GM19035 (cell line): Measurements from ENCODE around the gene MAFF.
"Not testable (repeated sequence)": the region's sequence is repeated elsewhere in the genome, so short reads cannot be mapped to it uniquely, and the experiment has no call there.

Experiments
- ATAC-seq: cut with Tn5 transposase; IDR thresholded peaks from one replicate; pipeline ENCODE4 v1.9.1; 2021; ENCODE audit not compliant: unreplicated experiment

MAFF gene

DNA sequence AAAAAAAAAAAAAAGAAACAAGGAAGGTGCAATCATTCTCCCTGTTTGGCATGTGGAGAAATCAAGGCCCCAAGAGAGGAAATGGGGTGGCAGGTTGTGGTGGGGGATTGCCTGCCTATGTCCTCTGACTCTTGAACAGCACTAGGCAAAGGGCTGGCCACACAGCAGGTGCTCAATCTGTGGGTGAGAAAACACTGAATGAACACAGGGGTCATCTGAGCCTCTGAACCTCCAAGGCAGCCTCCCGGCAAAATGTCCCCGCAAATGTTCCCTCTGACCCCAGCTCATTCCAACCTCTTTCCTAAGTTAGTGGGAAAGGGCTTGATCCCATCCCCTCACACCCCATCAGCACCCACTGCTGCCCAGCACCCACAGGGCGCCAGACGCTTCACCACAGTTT lies 24.8 kb upstream of the MAFF start:
- no peak for ATAC-seq

DNA sequence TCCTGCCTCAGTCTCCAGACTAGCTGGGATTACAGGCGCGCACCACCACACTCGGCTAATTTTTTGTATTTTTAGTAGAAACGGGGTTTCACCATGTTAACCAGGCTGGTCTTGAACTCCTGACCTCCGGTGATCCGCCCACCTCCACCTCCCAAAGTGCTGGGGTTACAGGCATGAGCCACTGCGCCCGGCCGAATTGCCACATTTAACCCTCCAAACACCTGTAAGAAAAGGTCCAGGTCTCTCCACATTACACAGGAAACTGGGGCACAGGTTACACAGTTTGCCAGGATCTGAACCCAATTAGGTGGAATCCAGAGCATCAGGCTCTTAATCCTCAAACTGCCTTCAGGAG lies 24.2 kb upstream of the MAFF start:
- not testable (repeated sequence) for ATAC-seq

DNA sequence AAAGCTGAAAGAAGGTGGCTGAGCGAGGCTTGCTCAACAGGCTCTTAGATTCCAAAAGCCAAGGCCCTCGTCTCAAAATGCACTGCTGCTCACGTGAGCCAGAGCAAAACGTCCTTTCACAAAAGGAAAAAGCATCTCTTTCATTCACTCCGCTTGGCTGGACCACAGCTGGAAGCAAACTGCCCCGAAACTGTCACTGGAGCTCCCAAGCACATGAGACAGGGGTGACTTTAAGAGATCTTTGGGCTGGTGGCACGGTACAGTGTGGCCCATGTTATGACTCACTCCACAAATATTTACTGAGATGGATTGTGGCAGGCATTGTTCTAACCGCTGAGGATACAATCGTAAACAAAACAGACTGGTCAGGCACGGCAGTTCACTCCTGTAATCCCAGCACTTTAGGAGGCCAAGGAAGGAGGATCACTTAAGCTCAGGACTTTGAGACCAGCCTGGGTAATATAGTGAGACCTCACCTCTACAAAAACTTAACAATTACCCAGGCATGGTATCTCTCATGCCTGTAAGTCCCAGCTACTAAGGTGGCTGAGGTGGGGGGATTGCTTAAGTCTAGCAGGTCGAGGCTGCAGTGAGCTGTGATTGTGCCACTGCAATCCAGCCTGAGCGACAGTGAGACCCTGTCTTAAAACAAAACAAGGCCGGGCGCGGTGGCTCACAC lies 23.7 kb upstream of the MAFF start:
- no peak for ATAC-seq

DNA sequence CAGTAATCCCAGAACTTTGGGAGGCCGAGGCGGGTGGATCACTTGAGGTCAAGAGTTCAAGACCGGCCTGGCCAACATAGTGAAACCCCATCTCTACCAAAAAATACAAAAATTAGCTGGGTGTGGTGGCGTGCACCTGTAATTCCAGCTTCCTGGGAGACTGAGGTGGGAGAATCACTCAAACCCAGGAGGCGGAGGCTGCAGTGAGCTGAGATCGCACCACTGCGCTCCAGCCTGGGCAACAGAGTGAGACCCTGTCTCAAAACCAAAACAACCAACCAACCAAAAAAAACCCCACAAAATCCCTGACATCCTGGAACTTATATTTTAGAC lies 23.2 kb upstream of the MAFF start:
- ATAC-seq, result not testable (repeated sequence)

DNA sequence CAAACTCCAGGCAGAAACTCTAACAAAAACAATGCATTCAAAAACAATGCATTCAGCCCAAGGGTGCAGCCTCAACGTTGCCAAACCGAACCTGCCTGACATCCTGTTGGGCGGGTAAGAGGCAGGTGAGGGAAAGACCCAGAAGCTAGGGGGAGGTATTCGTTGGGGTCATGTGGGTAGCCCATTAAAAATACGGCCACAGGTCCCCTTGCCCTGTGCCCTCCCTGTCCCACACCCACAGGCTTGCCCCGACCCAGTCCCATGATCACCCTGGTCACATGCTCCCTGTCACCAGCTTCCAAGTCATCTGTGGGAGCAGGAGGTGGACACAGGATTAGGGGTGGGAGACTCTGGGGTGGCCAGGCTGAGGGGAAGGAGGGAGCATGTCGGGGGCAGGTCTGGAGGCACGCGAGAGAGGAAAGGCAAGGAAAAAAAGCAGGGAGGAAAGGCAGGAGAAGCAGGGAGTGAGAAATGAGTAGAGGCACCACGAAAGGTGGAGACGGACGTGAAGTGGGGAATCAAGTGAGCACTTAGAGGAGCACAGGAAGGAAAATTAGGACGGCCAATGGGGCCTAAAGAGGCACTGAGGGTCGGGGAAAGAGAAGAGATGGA lies 20.8 kb upstream of the MAFF start:
- ATAC-seq, result no peak

DNA sequence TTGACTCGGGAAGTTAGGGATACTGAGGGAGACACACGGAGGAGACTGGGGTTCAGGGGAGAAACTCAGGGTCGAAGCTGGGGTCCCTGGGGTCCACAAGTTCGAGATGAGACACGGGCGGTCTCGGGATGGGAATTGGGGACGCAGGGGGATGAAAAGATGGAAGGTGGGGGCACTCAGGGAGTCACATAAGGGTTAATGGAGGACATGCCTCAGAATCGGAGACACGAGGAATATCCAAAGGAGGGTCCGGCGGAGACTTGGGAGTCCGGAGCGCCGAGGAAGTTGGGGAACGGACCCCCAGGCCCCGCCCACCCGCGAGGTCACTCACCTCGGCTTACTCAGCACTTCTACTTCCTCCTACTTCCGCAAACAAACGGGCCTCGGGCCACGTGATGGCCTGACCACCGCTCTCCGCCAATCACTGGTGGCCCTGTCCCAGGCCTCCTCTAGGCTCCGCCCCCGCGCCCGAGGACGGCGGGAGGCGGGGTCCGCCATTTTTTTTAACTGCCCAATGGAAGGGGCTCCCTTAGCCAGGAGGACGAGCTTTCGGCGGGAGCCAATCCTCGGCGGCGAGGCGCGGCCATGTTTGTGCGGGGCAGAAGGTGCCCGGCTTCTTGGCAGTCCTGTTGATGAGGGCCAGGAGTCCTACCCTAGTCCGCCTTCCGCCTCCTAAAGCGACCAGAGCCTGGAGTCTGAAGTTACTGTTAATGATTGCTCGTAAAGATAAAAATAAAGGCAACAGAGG lies 20.2 kb upstream of the MAFF start, which contains the start of gene PLA2G6:
Gene PLA2G6, minus strand, starts transcription at position 378 of the 748 bp plus-strand sequence. CDS start 12,404 bp downstream, outside the sequence.
- ATAC-seq, result peak; percentile 94

DNA sequence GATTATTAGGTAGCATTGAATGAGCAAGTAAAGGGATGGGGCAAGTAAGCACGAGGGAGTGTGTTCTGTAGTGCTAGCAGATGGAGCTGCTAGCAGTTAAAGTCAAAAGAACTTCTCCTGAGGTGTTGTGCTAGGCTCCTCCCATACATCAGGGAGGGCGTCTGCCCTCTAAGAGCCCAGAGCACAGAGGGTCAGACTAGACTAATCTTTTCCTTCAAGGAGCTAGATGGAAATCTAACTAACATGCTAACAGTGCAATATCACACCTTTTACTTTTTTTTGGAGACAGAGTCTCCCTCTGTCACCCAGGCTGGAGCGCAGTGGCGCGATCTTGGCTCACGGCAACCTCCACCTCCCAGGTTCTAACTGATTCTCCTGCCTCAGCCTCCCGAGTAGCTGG lies 17.0 kb upstream of the MAFF start:
- no peak for ATAC-seq

DNA sequence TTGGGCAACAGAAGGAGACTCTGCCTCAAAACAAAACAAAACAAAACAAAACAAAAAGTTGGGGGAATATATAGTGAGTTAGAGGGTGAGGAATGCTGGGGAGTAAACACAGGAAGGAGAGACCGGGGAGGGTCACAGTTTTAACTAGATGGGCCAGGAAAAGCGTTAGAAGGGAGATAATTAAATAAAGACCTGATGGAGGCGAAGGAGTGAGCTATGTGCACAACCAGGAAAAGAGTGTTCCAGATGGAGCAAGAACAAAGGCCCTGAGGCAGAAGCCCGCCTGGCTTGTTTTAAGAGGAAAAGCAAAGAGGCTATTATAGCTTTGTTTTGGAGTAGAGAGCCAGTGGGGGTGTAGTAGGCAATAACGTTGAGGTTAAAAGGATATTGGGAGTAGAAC lies 15.4 kb upstream of the MAFF start:
- ATAC-seq, result no peak

DNA sequence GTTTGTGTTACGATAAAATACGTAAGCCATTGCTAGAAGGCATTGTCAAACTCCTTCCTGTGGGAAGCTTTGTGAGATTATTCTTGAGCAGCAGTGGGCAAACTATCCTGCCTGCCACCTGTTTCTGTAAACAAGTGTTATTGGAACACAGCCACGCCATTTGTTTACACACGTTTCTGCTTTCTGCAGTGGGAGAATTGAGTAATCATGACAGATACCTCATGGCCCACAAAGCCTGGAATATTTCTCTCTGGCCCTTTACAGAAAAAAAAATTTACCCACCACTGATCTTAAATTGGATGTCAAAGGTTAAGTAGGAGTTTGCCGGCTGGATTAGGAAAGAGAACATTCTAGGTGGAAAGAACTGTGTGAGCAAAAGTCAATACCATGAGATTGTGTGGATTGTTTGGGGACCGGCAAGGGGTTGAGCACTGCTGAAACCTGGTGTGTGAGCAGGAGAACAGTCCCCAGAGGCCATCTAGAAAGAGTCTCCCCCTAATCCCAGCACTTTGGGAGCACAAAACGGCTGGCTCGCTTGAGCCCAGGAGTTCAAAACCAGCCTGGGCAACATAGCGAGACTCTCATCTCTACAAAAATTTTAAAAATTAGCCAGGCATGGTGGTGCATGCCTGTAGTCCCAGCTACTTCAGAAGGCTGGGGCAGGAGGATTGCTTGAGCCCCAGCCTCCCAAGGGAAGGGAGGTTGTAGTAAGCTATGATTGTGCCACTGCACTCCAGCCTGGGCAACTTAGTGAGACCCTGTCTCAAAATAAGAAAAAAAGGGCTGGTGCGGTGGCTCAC lies 14.2 kb upstream of the MAFF start:
- no peak for ATAC-seq

DNA sequence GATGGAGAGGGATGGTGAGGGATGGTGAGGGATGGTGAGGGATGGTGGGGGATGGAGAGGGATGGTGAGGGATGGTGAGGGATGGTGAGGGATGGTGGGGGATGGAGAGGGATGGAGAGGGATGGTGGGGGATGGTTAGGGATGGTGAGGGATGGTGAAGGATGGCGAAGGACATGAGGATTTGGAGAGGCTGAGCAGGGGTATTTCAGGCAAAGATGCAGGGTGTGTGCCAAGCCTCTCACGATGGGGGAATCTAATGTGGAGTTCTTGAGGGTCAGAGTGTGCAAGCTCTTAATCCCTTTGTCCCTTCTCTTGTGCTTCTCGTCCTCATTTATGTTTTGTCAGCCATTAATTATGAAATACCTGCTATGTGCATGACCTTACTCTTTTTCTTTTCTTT lies 12.7 kb upstream of the MAFF start:
- ATAC-seq, result no peak

DNA sequence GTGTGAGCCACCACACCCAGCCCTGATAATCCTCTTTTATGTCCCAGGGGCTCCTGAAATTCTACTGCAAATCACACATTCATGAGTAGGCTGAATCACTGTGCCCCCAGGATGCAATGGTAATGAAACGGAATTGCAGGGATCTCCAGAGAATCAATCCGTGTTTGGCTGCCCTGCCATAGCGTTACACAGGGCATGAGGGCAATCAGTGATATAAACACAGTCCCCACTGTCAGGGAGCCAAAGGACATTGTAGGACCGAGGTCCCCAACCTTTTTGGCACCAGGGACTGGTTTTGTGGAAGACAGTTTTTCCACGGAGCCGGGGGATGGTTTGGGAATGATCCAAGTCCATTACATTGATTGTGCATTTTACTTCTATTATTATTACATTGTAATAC lies 11.2 kb upstream of the MAFF start:
- no peak for ATAC-seq

DNA sequence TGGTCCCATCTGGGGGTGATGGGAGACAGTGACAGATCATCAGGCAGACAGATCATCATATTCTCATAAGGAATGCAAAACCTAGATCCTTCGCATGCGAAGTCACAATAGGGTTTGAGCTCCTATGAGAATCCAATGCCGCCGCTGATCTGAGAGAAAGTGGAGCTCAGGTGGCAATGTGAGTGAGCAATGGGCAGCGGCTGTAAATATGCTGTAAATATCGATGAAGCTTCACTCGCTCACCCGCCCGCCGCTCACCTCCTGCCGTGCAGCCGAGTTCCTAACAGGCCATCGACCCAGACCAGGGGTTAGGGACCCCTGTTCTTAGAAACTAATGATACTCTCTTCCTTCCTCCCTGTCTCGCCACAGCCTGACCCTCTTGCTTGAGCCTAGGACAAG lies 10.7 kb upstream of the MAFF start:
- ATAC-seq, result no peak

DNA sequence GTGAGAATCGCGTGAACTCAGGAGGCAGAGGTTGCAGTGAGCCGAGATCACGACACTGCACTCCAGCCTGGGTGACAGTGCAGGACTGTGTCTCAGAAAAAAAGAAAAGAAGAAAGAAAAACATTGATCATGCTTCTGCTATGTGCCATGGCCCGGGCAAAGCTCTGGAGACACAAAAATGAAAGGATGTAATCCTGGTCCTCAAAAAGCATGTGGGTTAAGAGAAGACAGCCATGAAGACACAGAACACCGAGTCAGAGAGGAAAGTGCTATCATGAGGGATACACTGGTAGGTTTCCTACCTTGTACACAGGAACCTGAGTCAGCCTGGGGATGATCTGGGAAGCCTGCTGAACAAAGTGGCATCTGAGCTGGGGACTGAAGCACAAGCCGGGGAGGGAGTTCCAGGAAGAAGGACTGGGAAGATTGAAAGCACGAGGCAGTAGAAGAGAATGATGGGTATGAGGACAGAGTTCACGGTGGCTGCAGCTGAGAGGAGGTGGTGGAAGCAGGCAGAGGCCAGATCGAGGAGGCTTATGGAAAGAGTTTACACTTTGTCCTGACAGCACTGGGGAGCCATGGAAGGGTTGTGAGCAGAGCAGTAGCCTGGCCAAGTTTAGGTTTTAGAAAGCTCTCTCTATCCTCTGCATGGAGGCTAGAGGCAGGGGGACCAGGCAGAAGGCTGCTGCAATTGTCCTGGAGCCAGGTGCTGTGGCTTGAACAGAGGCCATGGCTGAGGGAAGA lies 9.9 kb upstream of the MAFF start:
- ATAC-seq, result no peak

DNA sequence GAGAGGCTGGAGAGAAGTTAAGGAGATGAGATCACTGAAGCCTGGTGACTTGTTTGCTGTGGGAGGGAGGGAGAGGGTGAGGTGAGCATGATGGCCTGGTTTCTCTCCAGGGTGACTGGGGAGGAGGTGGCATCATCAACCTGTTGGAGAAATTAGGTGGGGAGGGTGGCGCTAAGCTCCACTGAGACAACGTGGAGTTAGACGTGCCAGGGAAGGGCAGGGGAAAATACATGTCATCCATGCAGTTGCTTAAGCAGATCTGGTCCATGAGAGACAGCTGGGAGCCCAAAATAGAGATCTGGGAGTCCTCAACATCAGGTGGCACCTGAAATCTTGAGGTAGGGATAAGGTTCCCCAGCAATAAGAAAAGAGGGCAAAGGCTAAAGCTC lies 9.3 kb upstream of the MAFF start:
- ATAC-seq, result no peak

DNA sequence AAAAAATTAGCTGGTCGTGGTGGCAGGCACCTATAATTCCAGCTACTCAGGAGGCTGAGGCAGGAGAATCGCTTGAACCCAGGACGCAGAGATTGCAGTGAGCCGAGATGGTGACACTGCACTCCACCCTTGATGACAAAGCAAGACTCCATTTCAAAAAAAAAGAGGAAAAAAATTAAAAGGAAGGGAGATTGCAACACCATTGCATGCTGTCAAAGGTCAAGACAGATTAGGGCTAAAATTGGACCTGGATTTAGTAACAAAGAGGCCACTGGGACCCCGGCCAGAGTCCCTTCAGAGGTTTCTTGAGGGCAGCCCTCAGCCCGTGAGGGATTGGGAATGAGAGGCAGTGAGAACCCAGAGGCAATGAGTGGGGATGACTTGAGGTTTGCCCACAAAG lies 8.2 kb upstream of the MAFF start:
- ATAC-seq, result no peak

DNA sequence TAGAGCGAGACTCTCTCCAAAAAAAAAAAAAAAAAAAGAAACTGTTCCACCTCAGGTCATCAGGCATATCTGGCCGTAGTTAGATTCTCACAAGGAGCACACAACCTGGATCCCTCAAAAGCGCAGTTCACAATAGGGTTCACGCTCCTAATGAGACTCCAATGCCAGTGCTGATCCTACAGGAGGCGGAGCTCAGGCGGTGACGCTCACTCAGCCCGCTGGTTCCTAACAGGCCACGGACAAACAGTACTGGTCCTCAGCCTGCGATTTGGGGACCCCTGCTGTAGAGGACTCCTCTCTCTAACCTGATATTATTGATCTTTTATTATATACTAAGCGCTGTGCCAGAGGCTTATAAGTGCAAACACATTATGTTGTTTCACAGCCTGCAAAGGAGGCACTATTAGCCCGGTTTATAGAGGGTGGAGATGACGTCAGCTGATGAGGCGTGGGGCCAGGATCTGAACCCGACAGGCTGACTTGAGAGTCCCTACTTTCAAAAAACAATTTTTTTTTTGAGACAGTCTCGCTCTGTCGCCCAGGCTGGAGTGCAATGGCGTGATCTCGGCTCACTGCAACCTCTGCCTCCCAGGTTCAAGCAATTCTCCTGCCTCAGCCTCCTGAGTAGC lies 4.9 kb upstream of the MAFF start:
- no peak for ATAC-seq

DNA sequence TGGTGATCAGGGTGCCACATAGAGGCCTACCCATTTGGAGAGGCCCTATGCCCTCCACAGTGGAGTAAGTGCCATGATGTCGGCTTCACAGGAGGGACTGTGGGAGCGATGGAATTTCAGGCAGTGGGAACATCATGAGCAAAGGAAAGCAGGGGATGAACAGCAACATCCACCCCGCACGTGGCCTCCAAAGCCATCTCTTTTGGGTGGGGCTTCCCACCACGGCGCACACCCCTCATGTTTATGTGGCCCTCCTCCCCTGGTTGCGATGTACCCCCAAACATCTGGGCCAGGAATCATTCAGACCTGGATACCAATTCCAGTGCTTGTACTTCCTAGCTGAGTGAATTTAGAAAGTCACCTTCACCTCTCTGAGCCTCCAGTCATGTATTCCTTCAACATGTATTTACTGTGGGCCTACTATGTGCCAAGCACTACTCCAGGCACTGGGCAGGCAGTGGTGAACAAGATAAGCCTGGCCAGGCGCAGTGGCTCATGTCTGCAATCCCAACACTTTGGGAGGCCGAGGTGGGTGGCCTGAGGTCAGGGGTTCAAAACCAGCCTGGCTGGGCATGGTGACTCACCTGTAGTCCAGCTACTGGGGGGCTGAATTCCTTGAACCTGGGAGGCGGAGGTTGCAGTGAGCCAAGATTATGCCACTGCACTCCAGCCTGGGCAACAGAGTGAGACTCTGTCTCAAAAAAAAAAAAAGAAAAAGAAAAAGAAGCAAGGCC lies 1.8 kb upstream of the MAFF start:
- no peak for ATAC-seq

DNA sequence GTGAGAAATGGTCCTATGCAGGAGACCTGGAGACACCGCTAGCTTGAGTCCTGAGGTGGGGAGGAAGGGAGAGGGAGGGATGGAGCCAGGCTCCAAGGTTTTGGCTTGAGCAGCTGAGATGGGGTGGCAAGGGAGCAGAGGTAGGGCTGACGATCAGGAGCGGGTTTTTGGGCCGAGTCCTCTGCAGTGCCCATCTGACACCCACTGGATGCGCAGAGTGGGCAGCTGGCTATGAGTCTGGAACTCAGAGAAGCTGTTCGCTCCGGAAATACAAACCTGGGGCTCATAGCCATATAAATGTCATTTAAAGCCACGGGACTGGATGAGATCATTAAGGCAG lies 453 bp upstream of the MAFF start:
- ATAC-seq, result no peak

DNA sequence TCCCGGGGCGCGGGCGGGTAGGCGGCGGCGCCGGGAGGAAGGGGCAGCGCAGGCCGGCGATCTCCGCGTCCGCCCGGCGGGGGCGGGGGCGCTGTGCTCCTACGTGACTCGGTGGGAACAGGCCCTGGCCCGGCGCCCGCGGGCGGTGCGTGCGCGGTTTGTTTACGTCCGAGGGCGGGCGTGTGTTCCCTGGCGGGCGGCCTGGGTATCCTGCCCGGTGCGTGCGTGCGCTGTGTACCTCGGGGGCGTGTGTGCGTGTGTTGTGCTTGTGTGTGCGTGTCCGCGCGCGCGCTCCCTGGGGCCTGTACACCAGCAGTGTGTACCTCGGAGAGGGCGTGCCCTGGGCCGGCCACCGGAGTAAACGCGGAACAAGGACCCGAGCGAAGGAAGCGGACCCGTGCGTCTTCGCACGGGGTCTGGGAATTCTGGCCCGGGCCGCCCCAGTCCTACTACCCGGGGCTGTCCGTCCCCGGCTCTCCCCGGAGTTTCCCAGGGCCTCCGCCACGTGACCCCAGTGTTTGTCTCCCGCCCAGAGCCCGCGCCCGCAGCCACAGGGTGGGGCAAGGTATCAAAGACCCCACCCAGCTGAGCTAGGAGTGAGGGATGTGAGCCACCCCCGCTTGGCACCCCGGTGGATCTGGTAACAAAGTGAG lies 769 bp downstream of the MAFF start:
- ATAC-seq, result peak; percentile 32
